GM18873 (cell line): ENCODE results near the gene C1orf35.

Experiments used
- ATAC-seq: cut with Tn5 transposase; IDR thresholded peaks from one replicate; pipeline ENCODE4 v1.9.1; 2021; ENCODE audit warnings: mild to moderate bottlenecking, moderate library complexity, moderate number of reproducible peaks; ENCODE audit not compliant: unreplicated experiment, low FRiP score

The C1orf35 gene

GRCh38 chr1:228110556-228110955, 7.4 kb upstream of the C1orf35 start:
- ATAC-seq = no peak

GRCh38 chr1:228109962-228110488, 6.9 kb upstream of the C1orf35 start:
- no peak for ATAC-seq

GRCh38 chr1:228109073-228109961, 6.2 kb upstream of the C1orf35 start, which contains the start of gene MRPL55:
Gene MRPL55, minus strand, starts transcription at chr1:228109299. Its CDS starts 1,039 bp downstream, at chr1:228108260.
- peak; percentile 85 for ATAC-seq

- ATAC-seq = no peak
Measured at GRCh38 chr1:228108742-228109072, 5.6 kb upstream of the C1orf35 start.

- no peak for ATAC-seq
Measured at GRCh38 chr1:228108055-228108690, 5.0 kb upstream of the C1orf35 start.

GRCh38 chr1:228107636-228108035, 4.5 kb upstream of the C1orf35 start:
- no peak for ATAC-seq

- no peak for ATAC-seq
Measured at GRCh38 chr1:228106800-228107054, 3.6 kb upstream of the C1orf35 start.

GRCh38 chr1:228105996-228106799, 3.1 kb upstream of the C1orf35 start:
- ATAC-seq = no peak

GRCh38 chr1:228105270-228105995, 2.3 kb upstream of the C1orf35 start:
- no peak for ATAC-seq

- no peak for ATAC-seq
Measured at GRCh38 chr1:228104526-228105269, 1.6 kb upstream of the C1orf35 start.

- no peak for ATAC-seq
Measured at GRCh38 chr1:228101994-228102790, 933 bp downstream of the C1orf35 start.

GRCh38 chr1:228101614-228101993, 1.5 kb downstream of the C1orf35 start:
- no peak for ATAC-seq

- no peak for ATAC-seq
Measured at GRCh38 chr1:228100822-228101613, 2.1 kb downstream of the C1orf35 start.

- no peak for ATAC-seq
Measured at GRCh38 chr1:228099331-228099732, 3.8 kb downstream of the C1orf35 start.

- no peak for ATAC-seq
Measured at GRCh38 chr1:228098323-228098931, 4.7 kb downstream of the C1orf35 start.

- no peak for ATAC-seq
Measured at GRCh38 chr1:228097333-228098081, 5.6 kb downstream of the C1orf35 start.
